NCI-H2227 treated with DMSO at 0.1 percent for 48 hours (cell line): Measurements from ENCODE around the gene PRIMA1.

Source experiments
- DNase-seq: peaks from one replicate; lab custom pipeline; 2025; lab: John Stamatoyannopoulos, UW

The PRIMA1 gene

DNA sequence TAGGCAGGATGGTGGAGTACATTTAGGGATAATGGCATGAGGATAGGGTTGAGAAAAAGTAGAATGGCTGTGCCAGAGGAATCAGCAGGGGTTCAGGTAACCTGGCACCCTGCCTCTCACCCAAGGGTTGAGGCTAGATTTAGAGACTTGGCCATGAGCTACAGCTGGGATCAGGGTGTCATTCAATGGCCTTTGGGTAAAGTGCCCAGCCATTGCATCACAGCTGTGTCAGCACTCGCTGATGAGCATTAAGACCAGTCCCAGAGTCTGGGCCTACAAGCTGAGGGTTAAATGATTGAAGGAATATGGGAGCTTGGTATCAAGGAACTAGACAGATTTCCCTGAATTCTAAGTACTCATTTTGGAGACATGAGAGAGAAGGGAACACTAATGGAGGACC, 113.9 kb downstream of the PRIMA1 start:
- no peak for DNase-seq

DNA sequence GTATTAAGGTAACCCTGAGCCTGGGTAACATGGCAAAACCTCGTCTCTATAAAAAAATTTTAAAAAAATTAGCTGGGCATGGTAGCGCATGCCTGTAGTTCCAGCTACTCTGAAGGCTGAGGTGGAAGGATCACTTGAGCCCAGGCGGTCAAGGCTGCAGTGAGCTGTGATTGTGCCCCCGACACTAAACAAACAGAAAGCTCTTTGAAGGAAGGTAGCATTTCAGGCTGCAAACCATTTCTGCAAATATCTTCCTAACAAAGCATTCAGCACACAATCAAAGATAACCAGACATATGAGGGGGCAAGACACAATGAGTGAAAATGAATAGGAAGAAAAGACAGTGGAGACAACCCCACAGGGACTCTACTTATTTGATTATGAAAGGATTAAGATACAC, 118.7 kb downstream of the PRIMA1 start:
- no peak for DNase-seq
